Measurements from ENCODE around the gene IRF4.

Gene IRF4

DNA sequence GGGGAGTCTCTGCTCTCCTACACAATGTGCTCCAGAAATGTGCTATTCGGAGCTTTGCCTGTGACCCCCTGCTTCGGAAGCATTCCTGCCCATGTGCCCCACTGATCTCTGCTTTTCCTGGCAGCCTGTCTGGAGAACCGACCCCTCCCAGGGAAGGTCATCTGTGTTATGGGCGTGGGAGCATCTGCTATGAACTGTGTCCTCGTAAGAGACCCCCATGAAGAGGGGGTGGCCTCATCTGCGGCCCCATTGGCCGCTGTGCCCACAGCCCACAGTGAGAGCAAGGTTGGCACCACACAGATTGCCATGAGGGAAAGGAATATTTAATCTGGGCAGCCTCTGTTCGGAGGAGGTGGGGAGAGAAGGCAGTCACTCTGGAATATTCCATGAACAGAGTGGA lies 32.7 kb upstream of the IRF4 start:
- ATAC-seq, result no peak
- TF ChIP-seq, protein P1, sequence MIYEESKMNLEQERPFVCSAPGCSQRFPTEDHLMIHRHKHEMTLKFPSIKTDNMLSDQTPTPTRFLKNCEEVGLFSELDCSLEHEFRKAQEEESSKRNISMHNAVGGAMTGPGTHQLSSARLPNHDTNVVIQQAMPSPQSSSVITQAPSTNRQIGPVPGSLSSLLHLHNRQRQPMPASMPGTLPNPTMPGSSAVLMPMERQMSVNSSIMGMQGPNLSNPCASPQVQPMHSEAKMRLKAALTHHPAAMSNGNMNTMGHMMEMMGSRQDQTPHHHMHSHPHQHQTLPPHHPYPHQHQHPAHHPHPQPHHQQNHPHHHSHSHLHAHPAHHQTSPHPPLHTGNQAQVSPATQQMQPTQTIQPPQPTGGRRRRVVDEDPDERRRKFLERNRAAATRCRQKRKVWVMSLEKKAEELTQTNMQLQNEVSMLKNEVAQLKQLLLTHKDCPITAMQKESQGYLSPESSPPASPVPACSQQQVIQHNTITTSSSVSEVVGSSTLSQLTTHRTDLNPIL (CRISPR knock-in tag; IDR thresholded peaks at IDR 0.05; ENCODE audit: low read depth), result no peak

DNA sequence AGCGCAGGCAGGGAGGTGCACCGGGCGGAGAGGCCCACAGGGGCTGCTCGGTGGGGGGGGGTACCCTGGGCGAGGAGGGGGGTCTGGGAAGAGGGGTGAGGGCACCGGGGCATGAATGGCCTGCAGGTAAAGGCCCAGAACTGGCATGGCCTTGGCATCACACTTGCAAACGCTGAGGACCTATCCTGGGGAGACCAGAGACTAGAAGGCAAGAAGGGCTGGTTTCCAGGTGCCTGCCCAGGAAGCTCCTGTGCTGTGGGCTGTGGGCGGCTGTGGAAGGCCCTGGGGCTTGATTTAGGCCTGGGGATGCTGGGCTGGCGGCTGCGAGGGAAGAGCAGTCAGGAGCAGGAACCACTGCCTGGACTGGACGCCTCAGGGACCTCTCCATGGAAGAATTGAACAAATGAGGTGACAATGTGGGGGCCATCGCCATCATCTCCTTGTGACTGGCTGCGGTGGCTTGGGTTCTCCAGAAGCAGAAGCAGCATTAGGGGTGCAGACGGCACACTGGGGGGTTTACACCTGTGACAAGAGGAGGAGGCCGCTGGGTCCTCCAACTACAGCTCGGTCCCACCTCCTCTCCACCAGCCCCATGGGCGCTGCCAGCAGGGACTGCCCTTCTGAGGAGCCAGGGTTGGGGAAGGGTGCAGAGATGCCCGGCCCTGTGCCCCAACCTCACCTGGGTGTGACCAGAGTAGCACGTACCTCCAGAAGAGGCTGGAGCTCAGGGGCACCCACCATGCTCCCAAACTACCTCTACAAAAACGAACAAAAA lies 32.1 kb upstream of the IRF4 start:
- ATAC-seq, result no peak
- TF ChIP-seq TOX (CRISPR knock-in tag; IDR thresholded peaks at IDR 0.05; ENCODE audit: borderline replicate concordance), result no peak
- TF ChIP-seq ZC3H10 (CRISPR knock-in tag; IDR thresholded peaks at IDR 0.05), result no peak
- no peak for TF ChIP-seq CSDC2 (CRISPR knock-in tag; IDR thresholded peaks at IDR 0.05)

DNA sequence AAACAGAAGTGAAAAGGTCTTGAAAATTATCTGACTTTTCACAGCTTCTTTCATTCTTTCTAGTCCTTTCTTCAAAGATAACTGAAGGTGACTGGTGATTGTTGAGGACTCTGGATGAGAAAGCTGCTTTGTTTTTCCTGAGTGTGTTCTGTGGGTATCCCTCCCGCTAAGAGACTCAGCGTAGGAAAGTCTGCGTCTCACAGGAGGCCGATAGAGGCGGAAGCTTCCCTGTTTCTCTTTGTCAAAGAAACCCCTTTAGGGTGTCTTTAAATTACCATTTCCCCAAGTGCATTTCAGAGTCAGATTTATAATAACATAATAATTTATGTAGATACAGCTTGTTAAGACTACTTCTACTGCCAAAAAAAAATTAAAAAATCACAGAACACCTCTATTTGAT lies 31.2 kb upstream of the IRF4 start:
- TF ChIP-seq, protein P2, sequence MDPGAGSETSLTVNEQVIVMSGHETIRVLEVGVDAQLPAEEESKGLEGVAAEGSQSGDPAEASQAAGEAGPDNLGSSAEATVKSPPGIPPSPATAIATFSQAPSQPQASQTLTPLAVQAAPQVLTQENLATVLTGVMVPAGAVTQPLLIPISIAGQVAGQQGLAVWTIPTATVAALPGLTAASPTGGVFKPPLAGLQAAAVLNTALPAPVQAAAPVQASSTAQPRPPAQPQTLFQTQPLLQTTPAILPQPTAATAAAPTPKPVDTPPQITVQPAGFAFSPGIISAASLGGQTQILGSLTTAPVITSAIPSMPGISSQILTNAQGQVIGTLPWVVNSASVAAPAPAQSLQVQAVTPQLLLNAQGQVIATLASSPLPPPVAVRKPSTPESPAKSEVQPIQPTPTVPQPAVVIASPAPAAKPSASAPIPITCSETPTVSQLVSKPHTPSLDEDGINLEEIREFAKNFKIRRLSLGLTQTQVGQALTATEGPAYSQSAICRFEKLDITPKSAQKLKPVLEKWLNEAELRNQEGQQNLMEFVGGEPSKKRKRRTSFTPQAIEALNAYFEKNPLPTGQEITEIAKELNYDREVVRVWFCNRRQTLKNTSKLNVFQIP (CRISPR knock-in tag; IDR thresholded peaks at IDR 0.05; ENCODE audit: borderline replicate concordance, low read depth), result no peak
- TF ChIP-seq, protein P3, sequence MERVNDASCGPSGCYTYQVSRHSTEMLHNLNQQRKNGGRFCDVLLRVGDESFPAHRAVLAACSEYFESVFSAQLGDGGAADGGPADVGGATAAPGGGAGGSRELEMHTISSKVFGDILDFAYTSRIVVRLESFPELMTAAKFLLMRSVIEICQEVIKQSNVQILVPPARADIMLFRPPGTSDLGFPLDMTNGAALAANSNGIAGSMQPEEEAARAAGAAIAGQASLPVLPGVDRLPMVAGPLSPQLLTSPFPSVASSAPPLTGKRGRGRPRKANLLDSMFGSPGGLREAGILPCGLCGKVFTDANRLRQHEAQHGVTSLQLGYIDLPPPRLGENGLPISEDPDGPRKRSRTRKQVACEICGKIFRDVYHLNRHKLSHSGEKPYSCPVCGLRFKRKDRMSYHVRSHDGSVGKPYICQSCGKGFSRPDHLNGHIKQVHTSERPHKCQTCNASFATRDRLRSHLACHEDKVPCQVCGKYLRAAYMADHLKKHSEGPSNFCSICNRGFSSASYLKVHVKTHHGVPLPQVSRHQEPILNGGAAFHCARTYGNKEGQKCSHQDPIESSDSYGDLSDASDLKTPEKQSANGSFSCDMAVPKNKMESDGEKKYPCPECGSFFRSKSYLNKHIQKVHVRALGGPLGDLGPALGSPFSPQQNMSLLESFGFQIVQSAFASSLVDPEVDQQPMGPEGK (CRISPR knock-in tag; IDR thresholded peaks at IDR 0.05; ENCODE audit: borderline replicate concordance), result no peak
- ATAC-seq, result no peak

DNA sequence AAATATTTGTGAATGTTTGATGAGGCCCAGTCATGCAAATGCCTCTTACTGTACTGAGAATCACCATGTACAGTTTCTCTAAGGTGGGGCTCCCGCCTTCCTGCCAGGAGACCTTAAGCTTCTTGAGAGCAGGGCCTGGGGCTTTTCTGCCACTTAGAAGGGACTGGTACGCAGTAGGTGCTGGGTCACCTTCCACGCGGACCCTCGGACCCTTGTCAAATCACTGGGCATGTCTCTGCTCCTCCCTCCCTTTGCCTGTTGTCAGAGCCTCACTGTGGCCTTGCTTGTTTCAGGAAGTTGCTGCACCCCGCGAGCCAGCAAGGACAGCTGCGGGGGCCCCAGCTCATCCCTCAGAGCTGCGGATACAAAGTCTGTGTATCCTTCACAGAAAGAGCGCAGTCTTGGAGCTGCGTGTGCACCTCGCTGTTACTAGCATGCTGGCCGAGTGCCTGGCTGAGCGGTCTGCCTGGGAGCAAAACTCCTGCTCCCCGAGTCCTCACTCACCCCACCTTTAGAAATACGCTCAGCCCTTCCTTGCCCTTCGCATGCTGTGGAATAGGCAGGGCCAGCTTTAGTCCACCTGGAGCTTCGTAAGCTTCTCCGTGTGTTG lies 30.7 kb upstream of the IRF4 start:
- ATAC-seq, result no peak; the same call in 2 of the 3 replicates
- no peak for TF ChIP-seq ZNF565 (CRISPR knock-in tag; conservative IDR thresholded peaks at IDR 0.05; ENCODE audit: low read depth)
- TF ChIP-seq, protein P1 (CRISPR knock-in tag; IDR thresholded peaks at IDR 0.05; ENCODE audit: low read depth), result no peak
- TF ChIP-seq OSR1 (CRISPR knock-in tag; IDR thresholded peaks at IDR 0.05), result no peak
- TF ChIP-seq ZFP3 (CRISPR knock-in tag; IDR thresholded peaks at IDR 0.05), result no peak
- no peak for TF ChIP-seq TOX (CRISPR knock-in tag; IDR thresholded peaks at IDR 0.05; ENCODE audit: borderline replicate concordance)
- TF ChIP-seq, protein P4, sequence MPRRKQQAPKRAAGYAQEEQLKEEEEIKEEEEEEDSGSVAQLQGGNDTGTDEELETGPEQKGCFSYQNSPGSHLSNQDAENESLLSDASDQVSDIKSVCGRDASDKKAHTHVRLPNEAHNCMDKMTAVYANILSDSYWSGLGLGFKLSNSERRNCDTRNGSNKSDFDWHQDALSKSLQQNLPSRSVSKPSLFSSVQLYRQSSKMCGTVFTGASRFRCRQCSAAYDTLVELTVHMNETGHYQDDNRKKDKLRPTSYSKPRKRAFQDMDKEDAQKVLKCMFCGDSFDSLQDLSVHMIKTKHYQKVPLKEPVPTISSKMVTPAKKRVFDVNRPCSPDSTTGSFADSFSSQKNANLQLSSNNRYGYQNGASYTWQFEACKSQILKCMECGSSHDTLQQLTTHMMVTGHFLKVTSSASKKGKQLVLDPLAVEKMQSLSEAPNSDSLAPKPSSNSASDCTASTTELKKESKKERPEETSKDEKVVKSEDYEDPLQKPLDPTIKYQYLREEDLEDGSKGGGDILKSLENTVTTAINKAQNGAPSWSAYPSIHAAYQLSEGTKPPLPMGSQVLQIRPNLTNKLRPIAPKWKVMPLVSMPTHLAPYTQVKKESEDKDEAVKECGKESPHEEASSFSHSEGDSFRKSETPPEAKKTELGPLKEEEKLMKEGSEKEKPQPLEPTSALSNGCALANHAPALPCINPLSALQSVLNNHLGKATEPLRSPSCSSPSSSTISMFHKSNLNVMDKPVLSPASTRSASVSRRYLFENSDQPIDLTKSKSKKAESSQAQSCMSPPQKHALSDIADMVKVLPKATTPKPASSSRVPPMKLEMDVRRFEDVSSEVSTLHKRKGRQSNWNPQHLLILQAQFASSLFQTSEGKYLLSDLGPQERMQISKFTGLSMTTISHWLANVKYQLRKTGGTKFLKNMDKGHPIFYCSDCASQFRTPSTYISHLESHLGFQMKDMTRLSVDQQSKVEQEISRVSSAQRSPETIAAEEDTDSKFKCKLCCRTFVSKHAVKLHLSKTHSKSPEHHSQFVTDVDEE (CRISPR knock-in tag; IDR thresholded peaks at IDR 0.05), result no peak
- TF ChIP-seq CSDC2 (CRISPR knock-in tag; IDR thresholded peaks at IDR 0.05), result no peak
- TF ChIP-seq ZC3H10 (CRISPR knock-in tag; IDR thresholded peaks at IDR 0.05), result no peak
- TF ChIP-seq, protein P5, sequence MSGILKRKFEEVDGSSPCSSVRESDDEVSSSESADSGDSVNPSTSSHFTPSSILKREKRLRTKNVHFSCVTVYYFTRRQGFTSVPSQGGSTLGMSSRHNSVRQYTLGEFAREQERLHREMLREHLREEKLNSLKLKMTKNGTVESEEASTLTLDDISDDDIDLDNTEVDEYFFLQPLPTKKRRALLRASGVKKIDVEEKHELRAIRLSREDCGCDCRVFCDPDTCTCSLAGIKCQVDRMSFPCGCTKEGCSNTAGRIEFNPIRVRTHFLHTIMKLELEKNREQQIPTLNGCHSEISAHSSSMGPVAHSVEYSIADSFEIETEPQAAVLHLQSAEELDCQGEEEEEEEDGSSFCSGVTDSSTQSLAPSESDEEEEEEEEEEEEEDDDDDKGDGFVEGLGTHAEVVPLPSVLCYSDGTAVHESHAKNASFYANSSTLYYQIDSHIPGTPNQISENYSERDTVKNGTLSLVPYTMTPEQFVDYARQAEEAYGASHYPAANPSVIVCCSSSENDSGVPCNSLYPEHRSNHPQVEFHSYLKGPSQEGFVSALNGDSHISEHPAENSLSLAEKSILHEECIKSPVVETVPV (CRISPR knock-in tag; IDR thresholded peaks at IDR 0.05), result no peak
- TF ChIP-seq PPARA (CRISPR knock-in tag; IDR thresholded peaks at IDR 0.05; ENCODE audit: borderline replicate concordance), result no peak
- no peak for TF ChIP-seq ZFP30 (CRISPR knock-in tag; IDR thresholded peaks at IDR 0.05)

All from SK-N-SH treated with all-trans-retinoic acid at 6 μM for 48 hours (cell line).